Endothelial cell of umbilical vein (primary cell): ENCODE measurements around the gene PI4KB.

Source experiments
- CTCF ChIP-seq, 2 donors: IDR thresholded peaks; 1 replicate in 1 of 2; 2 replicates in 1 of 2; pipeline ENCODE4 v1.5.1; 2011; ENCODE audit warnings: low read length in 2 of 2, mild to moderate bottlenecking in 2 of 2, moderate library complexity in 2 of 2, control low read depth in 1 of 2, inconsistent platforms in 1 of 2, low read depth in 1 of 2; ENCODE audit not compliant: insufficient read depth in 1 of 2; ENCODE audit errors: extremely low read depth in 1 of 2
- TF ChIP-seq, protein P1 (sequence below): IDR thresholded peaks from 2 replicates; pipeline ENCODE4 v1.6.1; 2011; ENCODE audit not compliant: insufficient read depth, insufficient read length

GRCh38 chr1:151259351-151259750 is 67.9 kb downstream of the PI4KB start:
- TF ChIP-seq CTCF (IDR thresholded peaks at IDR 0.05; ENCODE audit: extremely low read depth in 1 of 2, insufficient read depth in 1 of 2, low read depth in 1 of 2, low read length in 2 of 2) = no peak
- TF ChIP-seq, protein P1, sequence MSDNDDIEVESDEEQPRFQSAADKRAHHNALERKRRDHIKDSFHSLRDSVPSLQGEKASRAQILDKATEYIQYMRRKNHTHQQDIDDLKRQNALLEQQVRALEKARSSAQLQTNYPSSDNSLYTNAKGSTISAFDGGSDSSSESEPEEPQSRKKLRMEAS = no peak
